WTC11 (cell line): ENCODE measurements around the gene DCK.

Experiments used
- FOXP1 ChIP-seq: sonication (generic); formaldehyde crosslinking; IDR thresholded peaks from 2 replicates; pipeline ENCODE4 v1.8.0; 2022; ENCODE audit warnings: missing genetic modification reagents, mild to moderate bottlenecking, moderate library complexity, borderline replicate concordance
- ZNF232 ChIP-seq: sonication (generic); formaldehyde crosslinking; IDR thresholded peaks from 2 replicates; pipeline ENCODE4 v1.8.0; 2022; ENCODE audit warnings: mild to moderate bottlenecking, missing genetic modification reagents
- ZNF263 ChIP-seq: sonication (generic); formaldehyde crosslinking; IDR thresholded peaks from 2 replicates; pipeline ENCODE4 v1.8.1; 2022; ENCODE audit warnings: low read depth, mild to moderate bottlenecking, moderate library complexity, missing genetic modification reagents
- ZNF317 ChIP-seq: sonication (generic); formaldehyde crosslinking; IDR thresholded peaks from 2 replicates; pipeline ENCODE4 v1.8.1; 2023; ENCODE audit warnings: low read depth, mild to moderate bottlenecking, moderate library complexity, missing genetic modification reagents, borderline replicate concordance
- TF ChIP-seq, protein P1 (sequence below): fragments of 200-600 bp; IDR thresholded peaks from 2 replicates; pipeline ENCODE4 v1.8.0; 2022; ENCODE audit warnings: antibody characterized with exemption
- TF ChIP-seq, protein P2 (sequence below): sonication (generic); formaldehyde crosslinking; IDR thresholded peaks from 2 replicates; pipeline ENCODE4 v1.8.0; 2023; ENCODE audit warnings: missing genetic modification reagents, mild to moderate bottlenecking, borderline replicate concordance
- TF ChIP-seq, protein P3 (sequence below): fragments of 250-450 bp; sonication (Bioruptor Pico); IDR thresholded peaks from 2 replicates; pipeline ENCODE4 v1.9.0; 2021; ENCODE audit warnings: mild to moderate bottlenecking
- TF ChIP-seq, protein P4 (sequence below): sonication (generic); formaldehyde crosslinking; IDR thresholded peaks from 2 replicates; pipeline ENCODE4 v1.8.1; 2023; ENCODE audit warnings: mild to moderate bottlenecking, missing genetic modification reagents
- TF ChIP-seq, protein P5 (sequence below): sonication (generic); formaldehyde crosslinking; conservative IDR thresholded peaks from 2 replicates; pipeline ENCODE4 v1.8.1; 2023; ENCODE audit warnings: mild to moderate bottlenecking, low read depth, missing genetic modification reagents, moderate library complexity
- TF ChIP-seq, protein P6 (sequence below): sonication (generic); formaldehyde crosslinking; IDR thresholded peaks from 2 replicates; pipeline ENCODE4 v1.8.0; 2023; ENCODE audit warnings: mild to moderate bottlenecking, missing genetic modification reagents
- TF ChIP-seq, protein P7 (sequence below): sonication (generic); formaldehyde crosslinking; IDR thresholded peaks from 2 replicates; pipeline ENCODE4 v1.8.0; 2022; ENCODE audit warnings: mild to moderate bottlenecking, missing genetic modification reagents

DNA sequence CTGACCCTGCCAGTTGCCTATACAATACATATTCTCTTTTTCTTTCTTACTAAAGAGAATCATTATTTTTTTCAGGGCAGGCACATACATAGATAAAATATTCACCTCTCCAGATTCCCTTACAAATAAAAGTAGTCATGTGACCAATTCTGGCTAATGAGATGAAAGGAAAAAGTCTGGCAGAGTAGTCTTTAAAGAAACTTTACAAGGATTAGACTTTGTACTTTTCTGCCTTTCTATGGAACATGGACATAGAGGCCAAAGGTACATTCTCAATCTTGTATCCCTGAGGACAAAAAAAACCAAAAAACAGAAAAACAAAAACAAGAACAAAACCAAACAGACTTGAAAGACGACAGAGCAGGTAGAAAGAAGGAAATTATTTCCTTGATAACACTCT is 75.6 kb downstream of the DCK start:
- TF ChIP-seq, protein P1, sequence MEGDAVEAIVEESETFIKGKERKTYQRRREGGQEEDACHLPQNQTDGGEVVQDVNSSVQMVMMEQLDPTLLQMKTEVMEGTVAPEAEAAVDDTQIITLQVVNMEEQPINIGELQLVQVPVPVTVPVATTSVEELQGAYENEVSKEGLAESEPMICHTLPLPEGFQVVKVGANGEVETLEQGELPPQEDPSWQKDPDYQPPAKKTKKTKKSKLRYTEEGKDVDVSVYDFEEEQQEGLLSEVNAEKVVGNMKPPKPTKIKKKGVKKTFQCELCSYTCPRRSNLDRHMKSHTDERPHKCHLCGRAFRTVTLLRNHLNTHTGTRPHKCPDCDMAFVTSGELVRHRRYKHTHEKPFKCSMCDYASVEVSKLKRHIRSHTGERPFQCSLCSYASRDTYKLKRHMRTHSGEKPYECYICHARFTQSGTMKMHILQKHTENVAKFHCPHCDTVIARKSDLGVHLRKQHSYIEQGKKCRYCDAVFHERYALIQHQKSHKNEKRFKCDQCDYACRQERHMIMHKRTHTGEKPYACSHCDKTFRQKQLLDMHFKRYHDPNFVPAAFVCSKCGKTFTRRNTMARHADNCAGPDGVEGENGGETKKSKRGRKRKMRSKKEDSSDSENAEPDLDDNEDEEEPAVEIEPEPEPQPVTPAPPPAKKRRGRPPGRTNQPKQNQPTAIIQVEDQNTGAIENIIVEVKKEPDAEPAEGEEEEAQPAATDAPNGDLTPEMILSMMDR, result no peak
- TF ChIP-seq, protein P2, sequence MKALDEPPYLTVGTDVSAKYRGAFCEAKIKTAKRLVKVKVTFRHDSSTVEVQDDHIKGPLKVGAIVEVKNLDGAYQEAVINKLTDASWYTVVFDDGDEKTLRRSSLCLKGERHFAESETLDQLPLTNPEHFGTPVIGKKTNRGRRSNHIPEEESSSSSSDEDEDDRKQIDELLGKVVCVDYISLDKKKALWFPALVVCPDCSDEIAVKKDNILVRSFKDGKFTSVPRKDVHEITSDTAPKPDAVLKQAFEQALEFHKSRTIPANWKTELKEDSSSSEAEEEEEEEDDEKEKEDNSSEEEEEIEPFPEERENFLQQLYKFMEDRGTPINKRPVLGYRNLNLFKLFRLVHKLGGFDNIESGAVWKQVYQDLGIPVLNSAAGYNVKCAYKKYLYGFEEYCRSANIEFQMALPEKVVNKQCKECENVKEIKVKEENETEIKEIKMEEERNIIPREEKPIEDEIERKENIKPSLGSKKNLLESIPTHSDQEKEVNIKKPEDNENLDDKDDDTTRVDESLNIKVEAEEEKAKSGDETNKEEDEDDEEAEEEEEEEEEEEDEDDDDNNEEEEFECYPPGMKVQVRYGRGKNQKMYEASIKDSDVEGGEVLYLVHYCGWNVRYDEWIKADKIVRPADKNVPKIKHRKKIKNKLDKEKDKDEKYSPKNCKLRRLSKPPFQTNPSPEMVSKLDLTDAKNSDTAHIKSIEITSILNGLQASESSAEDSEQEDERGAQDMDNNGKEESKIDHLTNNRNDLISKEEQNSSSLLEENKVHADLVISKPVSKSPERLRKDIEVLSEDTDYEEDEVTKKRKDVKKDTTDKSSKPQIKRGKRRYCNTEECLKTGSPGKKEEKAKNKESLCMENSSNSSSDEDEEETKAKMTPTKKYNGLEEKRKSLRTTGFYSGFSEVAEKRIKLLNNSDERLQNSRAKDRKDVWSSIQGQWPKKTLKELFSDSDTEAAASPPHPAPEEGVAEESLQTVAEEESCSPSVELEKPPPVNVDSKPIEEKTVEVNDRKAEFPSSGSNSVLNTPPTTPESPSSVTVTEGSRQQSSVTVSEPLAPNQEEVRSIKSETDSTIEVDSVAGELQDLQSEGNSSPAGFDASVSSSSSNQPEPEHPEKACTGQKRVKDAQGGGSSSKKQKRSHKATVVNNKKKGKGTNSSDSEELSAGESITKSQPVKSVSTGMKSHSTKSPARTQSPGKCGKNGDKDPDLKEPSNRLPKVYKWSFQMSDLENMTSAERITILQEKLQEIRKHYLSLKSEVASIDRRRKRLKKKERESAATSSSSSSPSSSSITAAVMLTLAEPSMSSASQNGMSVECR (CRISPR knock-in tag), result no peak
- no peak for TF ChIP-seq ZNF317 (CRISPR knock-in tag)
- TF ChIP-seq ZNF232 (CRISPR knock-in tag), result no peak
- TF ChIP-seq, protein P3, sequence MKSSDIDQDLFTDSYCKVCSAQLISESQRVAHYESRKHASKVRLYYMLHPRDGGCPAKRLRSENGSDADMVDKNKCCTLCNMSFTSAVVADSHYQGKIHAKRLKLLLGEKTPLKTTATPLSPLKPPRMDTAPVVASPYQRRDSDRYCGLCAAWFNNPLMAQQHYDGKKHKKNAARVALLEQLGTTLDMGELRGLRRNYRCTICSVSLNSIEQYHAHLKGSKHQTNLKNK (CRISPR knock-in tag), result no peak
- TF ChIP-seq ZNF263 (CRISPR knock-in tag), result no peak
- TF ChIP-seq, protein P4, sequence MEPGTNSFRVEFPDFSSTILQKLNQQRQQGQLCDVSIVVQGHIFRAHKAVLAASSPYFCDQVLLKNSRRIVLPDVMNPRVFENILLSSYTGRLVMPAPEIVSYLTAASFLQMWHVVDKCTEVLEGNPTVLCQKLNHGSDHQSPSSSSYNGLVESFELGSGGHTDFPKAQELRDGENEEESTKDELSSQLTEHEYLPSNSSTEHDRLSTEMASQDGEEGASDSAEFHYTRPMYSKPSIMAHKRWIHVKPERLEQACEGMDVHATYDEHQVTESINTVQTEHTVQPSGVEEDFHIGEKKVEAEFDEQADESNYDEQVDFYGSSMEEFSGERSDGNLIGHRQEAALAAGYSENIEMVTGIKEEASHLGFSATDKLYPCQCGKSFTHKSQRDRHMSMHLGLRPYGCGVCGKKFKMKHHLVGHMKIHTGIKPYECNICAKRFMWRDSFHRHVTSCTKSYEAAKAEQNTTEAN (CRISPR knock-in tag), result no peak
- TF ChIP-seq, protein P5, sequence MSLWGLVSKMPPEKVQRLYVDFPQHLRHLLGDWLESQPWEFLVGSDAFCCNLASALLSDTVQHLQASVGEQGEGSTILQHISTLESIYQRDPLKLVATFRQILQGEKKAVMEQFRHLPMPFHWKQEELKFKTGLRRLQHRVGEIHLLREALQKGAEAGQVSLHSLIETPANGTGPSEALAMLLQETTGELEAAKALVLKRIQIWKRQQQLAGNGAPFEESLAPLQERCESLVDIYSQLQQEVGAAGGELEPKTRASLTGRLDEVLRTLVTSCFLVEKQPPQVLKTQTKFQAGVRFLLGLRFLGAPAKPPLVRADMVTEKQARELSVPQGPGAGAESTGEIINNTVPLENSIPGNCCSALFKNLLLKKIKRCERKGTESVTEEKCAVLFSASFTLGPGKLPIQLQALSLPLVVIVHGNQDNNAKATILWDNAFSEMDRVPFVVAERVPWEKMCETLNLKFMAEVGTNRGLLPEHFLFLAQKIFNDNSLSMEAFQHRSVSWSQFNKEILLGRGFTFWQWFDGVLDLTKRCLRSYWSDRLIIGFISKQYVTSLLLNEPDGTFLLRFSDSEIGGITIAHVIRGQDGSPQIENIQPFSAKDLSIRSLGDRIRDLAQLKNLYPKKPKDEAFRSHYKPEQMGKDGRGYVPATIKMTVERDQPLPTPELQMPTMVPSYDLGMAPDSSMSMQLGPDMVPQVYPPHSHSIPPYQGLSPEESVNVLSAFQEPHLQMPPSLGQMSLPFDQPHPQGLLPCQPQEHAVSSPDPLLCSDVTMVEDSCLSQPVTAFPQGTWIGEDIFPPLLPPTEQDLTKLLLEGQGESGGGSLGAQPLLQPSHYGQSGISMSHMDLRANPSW (CRISPR knock-in tag), result no peak
- TF ChIP-seq FOXP1 (CRISPR knock-in tag), result no peak
- TF ChIP-seq, protein P6, sequence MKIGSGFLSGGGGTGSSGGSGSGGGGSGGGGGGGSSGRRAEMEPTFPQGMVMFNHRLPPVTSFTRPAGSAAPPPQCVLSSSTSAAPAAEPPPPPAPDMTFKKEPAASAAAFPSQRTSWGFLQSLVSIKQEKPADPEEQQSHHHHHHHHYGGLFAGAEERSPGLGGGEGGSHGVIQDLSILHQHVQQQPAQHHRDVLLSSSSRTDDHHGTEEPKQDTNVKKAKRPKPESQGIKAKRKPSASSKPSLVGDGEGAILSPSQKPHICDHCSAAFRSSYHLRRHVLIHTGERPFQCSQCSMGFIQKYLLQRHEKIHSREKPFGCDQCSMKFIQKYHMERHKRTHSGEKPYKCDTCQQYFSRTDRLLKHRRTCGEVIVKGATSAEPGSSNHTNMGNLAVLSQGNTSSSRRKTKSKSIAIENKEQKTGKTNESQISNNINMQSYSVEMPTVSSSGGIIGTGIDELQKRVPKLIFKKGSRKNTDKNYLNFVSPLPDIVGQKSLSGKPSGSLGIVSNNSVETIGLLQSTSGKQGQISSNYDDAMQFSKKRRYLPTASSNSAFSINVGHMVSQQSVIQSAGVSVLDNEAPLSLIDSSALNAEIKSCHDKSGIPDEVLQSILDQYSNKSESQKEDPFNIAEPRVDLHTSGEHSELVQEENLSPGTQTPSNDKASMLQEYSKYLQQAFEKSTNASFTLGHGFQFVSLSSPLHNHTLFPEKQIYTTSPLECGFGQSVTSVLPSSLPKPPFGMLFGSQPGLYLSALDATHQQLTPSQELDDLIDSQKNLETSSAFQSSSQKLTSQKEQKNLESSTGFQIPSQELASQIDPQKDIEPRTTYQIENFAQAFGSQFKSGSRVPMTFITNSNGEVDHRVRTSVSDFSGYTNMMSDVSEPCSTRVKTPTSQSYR (CRISPR knock-in tag), result no peak
- TF ChIP-seq, protein P7, sequence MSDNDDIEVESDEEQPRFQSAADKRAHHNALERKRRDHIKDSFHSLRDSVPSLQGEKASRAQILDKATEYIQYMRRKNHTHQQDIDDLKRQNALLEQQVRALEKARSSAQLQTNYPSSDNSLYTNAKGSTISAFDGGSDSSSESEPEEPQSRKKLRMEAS (CRISPR knock-in tag), result no peak
